ENCODE data around the gene NUBP2.

NUBP2 gene

DNA sequence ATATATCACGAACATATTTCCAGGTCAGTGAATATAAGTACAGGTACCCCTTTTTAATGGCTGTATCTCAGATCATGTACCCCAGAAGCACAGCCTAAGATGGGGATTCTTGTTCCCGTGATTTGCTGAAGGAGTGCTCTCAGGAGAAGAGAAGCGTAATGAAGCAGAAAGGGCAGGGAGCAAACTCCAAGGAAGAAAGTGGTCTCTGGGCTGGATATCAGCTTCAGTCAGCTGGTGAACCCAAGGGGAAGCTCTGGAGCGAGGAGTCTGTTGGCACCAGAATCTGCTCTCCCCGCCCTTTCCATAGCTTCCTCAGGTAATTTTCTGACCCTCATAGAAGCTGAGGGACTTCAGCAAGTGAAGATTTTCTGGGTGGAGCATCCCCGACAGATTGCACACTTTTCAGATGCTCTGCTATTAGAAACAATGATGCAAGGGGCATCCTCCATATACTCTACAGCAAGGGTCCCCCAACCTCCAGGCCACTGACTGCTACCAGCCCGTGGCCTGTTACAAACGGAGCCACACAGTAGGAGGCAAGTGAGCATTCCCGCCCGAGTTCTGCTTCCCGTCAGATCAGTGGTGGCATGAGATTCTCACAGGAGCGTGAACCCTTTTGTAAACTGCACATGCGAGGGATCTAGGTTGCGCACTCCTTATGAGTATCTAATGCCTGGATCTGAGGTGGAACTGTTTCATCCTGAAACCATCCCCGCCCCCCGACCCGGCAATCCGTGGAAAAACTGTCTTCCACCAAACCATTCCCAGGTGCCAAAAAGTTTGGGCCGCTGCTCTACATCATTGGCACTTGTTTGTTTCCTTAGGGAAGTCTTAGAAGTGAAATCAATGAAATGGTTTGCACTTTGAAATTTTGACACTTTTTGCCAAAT is 48.7 kb downstream of the NUBP2 start:
- DNase-seq: no peak

DNA sequence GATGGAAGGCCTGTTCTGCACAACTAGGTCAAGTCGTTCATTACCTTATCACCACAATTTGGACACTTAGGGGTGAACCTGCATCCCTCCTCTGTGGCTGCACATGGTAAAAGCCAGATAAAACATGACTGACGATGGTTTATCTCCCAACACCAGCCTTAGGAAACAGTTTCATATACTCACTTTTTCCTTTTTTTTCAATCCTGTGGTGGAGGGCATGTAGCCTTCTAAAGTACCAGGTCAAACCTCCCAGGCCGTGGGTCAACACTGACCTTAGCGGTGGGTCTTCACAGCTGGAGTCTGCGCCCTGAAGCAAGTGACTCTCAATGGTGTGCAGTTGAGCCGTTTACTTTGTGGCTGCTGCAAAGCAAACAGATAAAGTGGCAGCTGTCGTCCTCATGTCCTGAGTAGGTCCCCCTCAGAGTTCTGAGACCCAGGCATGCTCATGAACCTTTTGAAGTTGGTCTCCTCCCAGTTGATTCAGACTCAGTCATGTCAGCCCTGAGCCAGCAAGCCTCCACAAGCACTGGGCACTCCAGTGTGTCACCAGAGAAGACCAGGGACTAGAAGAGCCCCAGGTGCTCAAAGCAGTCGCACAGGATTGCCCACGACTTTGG is 50.2 kb downstream of the NUBP2 start:
- no peak for DNase-seq

DNA sequence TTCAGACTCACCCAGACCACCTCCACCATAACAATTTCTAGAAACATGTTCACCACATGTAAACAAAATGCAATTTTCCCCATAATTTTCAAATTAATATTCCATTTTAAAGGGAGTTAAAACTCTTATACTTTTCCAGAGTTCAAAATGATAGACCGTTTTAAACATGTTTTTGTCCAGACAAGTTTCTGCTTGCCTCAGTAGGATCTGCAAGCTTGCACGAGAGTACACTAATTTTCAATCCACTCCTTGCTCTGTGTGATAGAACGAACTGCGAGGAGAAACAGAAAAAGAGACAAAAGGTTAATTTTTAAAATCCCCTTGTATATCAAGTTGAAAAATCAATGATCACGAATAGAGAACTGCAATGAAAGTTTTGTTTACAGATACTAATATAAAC is 51.3 kb downstream of the NUBP2 start:
- DNase-seq: no peak

Data from NCI-H2029 (cell line).